NCI-H748 (cell line): Measurements from ENCODE around the gene IRF9.

ENCODE experiments used
- DNase-seq: peaks from one replicate; lab custom pipeline; 2025; ENCODE audit not compliant: unreplicated experiment; lab: John Stamatoyannopoulos, UW

IRF9 gene

GRCh38 chr14:24215495-24216344, 54.7 kb downstream of the IRF9 start, which contains the start of gene MDP1:
Gene MDP1 (minus strand): TSS chr14:24216066. CDS start chr14:24215955, 111 bp downstream.
- peak; percentile 91 for DNase-seq
